Stimulated activated CD4-positive, alpha-beta T cell treated with anti-CD3 and anti-CD28 coated beads, TNF-alpha, amount 100 ng/mL, for 1 hour (primary cell): ENCODE data around the gene RAPGEF4.

Source experiments
- DNase-seq, 3 donors: peaks; one replicate each; pipeline ENCODE4 v3.0.0-alpha.2; 2020; ENCODE audit warnings: low read depth in 3 of 3, low spot score in 1 of 3

Gene RAPGEF4

GRCh38 chr2:172896661-172897081 is 161.0 kb downstream of the RAPGEF4 start:
- no peak for DNase-seq

- no peak for DNase-seq
Observed at GRCh38 chr2:172900871-172901270, 165.2 kb downstream of the RAPGEF4 start.

GRCh38 chr2:172901913-172902312 is 166.3 kb downstream of the RAPGEF4 start:
- DNase-seq = no peak

GRCh38 chr2:172904236-172904635 is 168.6 kb downstream of the RAPGEF4 start:
- DNase-seq = no peak

GRCh38 chr2:172905937-172906811 is 170.5 kb downstream of the RAPGEF4 start:
- no peak for DNase-seq

GRCh38 chr2:172908275-172908674 is 172.6 kb downstream of the RAPGEF4 start:
- DNase-seq = no peak

GRCh38 chr2:172909454-172909853 is 173.8 kb downstream of the RAPGEF4 start:
- DNase-seq = no peak

- no peak for DNase-seq
Observed at GRCh38 chr2:172912266-172912665, 176.6 kb downstream of the RAPGEF4 start.

GRCh38 chr2:172914341-172915008 is 178.8 kb downstream of the RAPGEF4 start:
- no peak for DNase-seq

GRCh38 chr2:172917716-172918115 is 182.1 kb downstream of the RAPGEF4 start:
- DNase-seq = no peak

GRCh38 chr2:172919732-172920131 is 184.1 kb downstream of the RAPGEF4 start:
- no peak for DNase-seq

- no peak for DNase-seq
Observed at GRCh38 chr2:172921532-172922236, 186.0 kb downstream of the RAPGEF4 start.

GRCh38 chr2:172922306-172922705 is 186.7 kb downstream of the RAPGEF4 start:
- no peak for DNase-seq

GRCh38 chr2:172922815-172923214 is 187.2 kb downstream of the RAPGEF4 start:
- DNase-seq = no peak

GRCh38 chr2:172924097-172924660 is 188.5 kb downstream of the RAPGEF4 start:
- DNase-seq = no peak

- DNase-seq = no peak
Observed at GRCh38 chr2:172925600-172925999, 190.0 kb downstream of the RAPGEF4 start.

- no peak for DNase-seq
Observed at GRCh38 chr2:172926785-172927640, 191.4 kb downstream of the RAPGEF4 start.

- no peak for DNase-seq
Observed at GRCh38 chr2:172927641-172928357, 192.2 kb downstream of the RAPGEF4 start.

GRCh38 chr2:172928756-172929155 is 193.1 kb downstream of the RAPGEF4 start:
- DNase-seq = no peak

GRCh38 chr2:172929644-172930043 is 194.0 kb downstream of the RAPGEF4 start:
- DNase-seq = no peak
